ENCODE results near the gene MISFA.
A peak's percentile ranks its signal among the peaks of the same experiment; 100 is the strongest.

MISFA gene

GRCh38 chr11:18600915-18601569, 1.5 kb downstream of the MISFA start:
- Mint-ChIP-seq H3K4me1 (no peaks in the 10 kb centered on the region), H3K27me3 (no peaks in the 10 kb centered on the region), H3K27ac (no peak overlapping the region)

GRCh38 chr11:18608376-18608775, 8.8 kb downstream of the MISFA start:
- H3K27ac Mint-ChIP-seq: no peak overlapping the region
- ATAC-seq (no peak), DNase-seq (no peak)
- H3K4me3 Mint-ChIP-seq: no peak overlapping the region
- peaks cover 29% of the 10 kb centered on the region for H3K36me3 Mint-ChIP-seq (ENCODE audit: low read depth)
- H3K27me3 Mint-ChIP-seq: no peaks in the 10 kb centered on the region
- H3K4me1 Mint-ChIP-seq: no peaks in the 10 kb centered on the region
- H3K9me3 Mint-ChIP-seq: no peaks in the 10 kb centered on the region

More at GRCh38 chr11:18600915-18601569, 1.5 kb downstream of the MISFA start:
- DNase-seq (no peak), ATAC-seq (no peak)
- H3K9me3 Mint-ChIP-seq: no peaks in the 10 kb centered on the region
- no peak overlapping the region for H3K4me3 Mint-ChIP-seq
- H3K36me3 Mint-ChIP-seq (ENCODE audit: low read depth): no peaks in the 10 kb centered on the region

GRCh38 chr11:18611196-18611595, 11.6 kb downstream of the MISFA start:
- no peak overlapping the region for H3K27ac Mint-ChIP-seq
- no peaks in the 10 kb centered on the region for H3K9me3 Mint-ChIP-seq
- H3K36me3 Mint-ChIP-seq (ENCODE audit: low read depth): peaks cover 52% of the 10 kb centered on the region
- no peak overlapping the region for H3K4me3 Mint-ChIP-seq
- H3K27me3 Mint-ChIP-seq: no peaks in the 10 kb centered on the region
- peaks cover 13% of the 10 kb centered on the region for H3K4me1 Mint-ChIP-seq
- ATAC-seq: no peak
- no peak for DNase-seq

GRCh38 chr11:18612394-18612793, 12.8 kb downstream of the MISFA start:
- H3K4me3 Mint-ChIP-seq: no peak overlapping the region
- no peak overlapping the region for H3K27ac Mint-ChIP-seq
- H3K27me3 Mint-ChIP-seq: no peaks in the 10 kb centered on the region
- ATAC-seq (no peak), DNase-seq (no peak)
- no peaks in the 10 kb centered on the region for H3K9me3 Mint-ChIP-seq
- H3K4me1 Mint-ChIP-seq: peaks cover 25% of the 10 kb centered on the region
- H3K36me3 Mint-ChIP-seq (ENCODE audit: low read depth): peaks cover 47% of the 10 kb centered on the region

GRCh38 chr11:18614667-18615066, 15.1 kb downstream of the MISFA start:
- ATAC-seq (no peak), DNase-seq (no peak)
- no peak overlapping the region for H3K4me3 Mint-ChIP-seq
- H3K9me3 Mint-ChIP-seq: no peaks in the 10 kb centered on the region
- H3K4me1 Mint-ChIP-seq: peaks cover 46% of the 10 kb centered on the region
- H3K27ac Mint-ChIP-seq: no peak overlapping the region
- no peaks in the 10 kb centered on the region for H3K27me3 Mint-ChIP-seq
- H3K36me3 Mint-ChIP-seq (ENCODE audit: low read depth): peaks cover 39% of the 10 kb centered on the region

- Mint-ChIP-seq H3K36me3 (ENCODE audit: low read depth) (peaks cover 32% of the 10 kb centered on the region), H3K9me3 (no peaks in the 10 kb centered on the region), H3K27me3 (no peaks in the 10 kb centered on the region), H3K27ac (peak overlapping the region; percentile 56), H3K4me3 (peak overlapping the region; percentile 47), H3K4me1 (peaks cover 51% of the 10 kb centered on the region)
- DNase-seq: no peak
- ATAC-seq: peak; percentile 78
Observed at GRCh38 chr11:18615628-18616392, 16.2 kb downstream of the MISFA start.

GRCh38 chr11:18617688-18618341, 18.2 kb downstream of the MISFA start:
- Mint-ChIP-seq H3K9me3 (no peaks in the 10 kb centered on the region), H3K27me3 (no peaks in the 10 kb centered on the region), H3K36me3 (ENCODE audit: low read depth) (peaks cover 28% of the 10 kb centered on the region), H3K4me1 (peaks cover 61% of the 10 kb centered on the region), H3K4me3 (peak overlapping the region; percentile 72), H3K27ac (peak overlapping the region; percentile 44)
- peak; percentile 14 for DNase-seq
- peak; percentile 81 for ATAC-seq

GRCh38 chr11:18618342-18619025, 18.9 kb downstream of the MISFA start:
- no peak for ATAC-seq
- H3K27ac Mint-ChIP-seq: peak overlapping the region; percentile 44
- DNase-seq: no peak
- H3K9me3 Mint-ChIP-seq: no peaks in the 10 kb centered on the region
- H3K4me1 Mint-ChIP-seq: peaks cover 61% of the 10 kb centered on the region
- peaks cover 22% of the 10 kb centered on the region for H3K36me3 Mint-ChIP-seq (ENCODE audit: low read depth)
- H3K27me3 Mint-ChIP-seq: no peaks in the 10 kb centered on the region
- H3K4me3 Mint-ChIP-seq: peak overlapping the region; percentile 72

- peaks cover 34% of the 10 kb centered on the region for H3K4me1 Mint-ChIP-seq
- H3K4me3 Mint-ChIP-seq: no peak overlapping the region
- H3K27me3 Mint-ChIP-seq: no peaks in the 10 kb centered on the region
- peaks cover 14% of the 10 kb centered on the region for H3K36me3 Mint-ChIP-seq (ENCODE audit: low read depth)
- ATAC-seq (no peak), DNase-seq (no peak)
- H3K27ac Mint-ChIP-seq: no peak overlapping the region
- peaks cover 4% of the 10 kb centered on the region for H3K9me3 Mint-ChIP-seq
Observed at GRCh38 chr11:18623707-18624106, 24.1 kb downstream of the MISFA start.

- Mint-ChIP-seq H3K36me3 (ENCODE audit: low read depth) (peaks cover 14% of the 10 kb centered on the region), H3K4me1 (peaks cover 32% of the 10 kb centered on the region), H3K9me3 (peaks cover 4% of the 10 kb centered on the region), H3K4me3 (no peak overlapping the region), H3K27ac (no peak overlapping the region), H3K27me3 (no peaks in the 10 kb centered on the region)
- ATAC-seq (no peak), DNase-seq (no peak)
Observed at GRCh38 chr11:18624161-18624560, 24.6 kb downstream of the MISFA start.

GRCh38 chr11:18632841-18633240, 33.3 kb downstream of the MISFA start:
- Mint-ChIP-seq H3K27ac (peak overlapping the region; percentile 99), H3K36me3 (ENCODE audit: low read depth) (peaks cover 4% of the 10 kb centered on the region), H3K4me1 (peaks cover 44% of the 10 kb centered on the region), H3K4me3 (peak overlapping the region; percentile 93), H3K9me3 (no peaks in the 10 kb centered on the region), H3K27me3 (peaks cover 2% of the 10 kb centered on the region)
- ATAC-seq (no peak), DNase-seq (no peak)

- Mint-ChIP-seq H3K4me3 (peak overlapping the region; percentile 93), H3K4me1 (peaks cover 44% of the 10 kb centered on the region), H3K27ac (peak overlapping the region; percentile 99), H3K9me3 (no peaks in the 10 kb centered on the region), H3K27me3 (peaks cover 2% of the 10 kb centered on the region), H3K36me3 (ENCODE audit: low read depth) (peaks cover 4% of the 10 kb centered on the region)
- ATAC-seq (peak; percentile 9), DNase-seq (peak; percentile 19)
Observed at GRCh38 chr11:18633256-18634139, 33.9 kb downstream of the MISFA start.

GRCh38 chr11:18634140-18635032, 34.8 kb downstream of the MISFA start, which contains the start of gene SPTY2D1:
Gene SPTY2D1 (minus strand): TSS chr11:18634342. CDS start chr11:18634257, 85 bp downstream.
- H3K27ac Mint-ChIP-seq: peak within 1 kb of the TSS; percentile 99
- H3K36me3 Mint-ChIP-seq (ENCODE audit: low read depth): peaks cover 4% of the 10 kb centered on the region
- H3K4me1 Mint-ChIP-seq: peaks cover 38% of the 10 kb centered on the region
- H3K27me3 Mint-ChIP-seq: peaks cover 2% of the 10 kb centered on the region
- H3K4me3 Mint-ChIP-seq: peak within 1 kb of the TSS; percentile 93
- H3K9me3 Mint-ChIP-seq: no peaks in the 10 kb centered on the region
- DNase-seq (peak; percentile 97), ATAC-seq (peak; percentile 96)

All from activated naive CD8-positive, alpha-beta T cell treated with anti-CD3 and anti-CD28 coated beads, Interleukin-2, amount 50 U/mL, for 24 hours (primary cell).